ENCODE measurements around the gene TTL. TPM values are rescaled to one million over a fixed set of nuclear protein-coding genes. Genes with fewer than 3 reads are reported as not detected.
"Not testable (repeated sequence)": the region's sequence is repeated elsewhere in the genome, so short reads cannot be mapped to it uniquely, and the experiment has no call there.

TTL gene
- total RNA-seq, 4 donors from 2014 or later: 11.6 to 24.2 (median 21.4) TPM

GRCh38 chr2:112437405-112437831 is 44.5 kb upstream of the TTL start:
- H3K36me3 ChIP-seq; H3K27ac ChIP-seq; DNase-seq; intact Hi-C loops (cut with DNase I); H3K9me3 ChIP-seq; H3K4me3 ChIP-seq: not testable (repeated sequence)
- peaks cover 0 to 16% (median 0%) of the 10 kb centered on the region in 3 donors for H3K4me1 ChIP-seq
- peaks cover 0 to 14% (median 0%) of the 10 kb centered on the region in 4 donors for H3K27me3 ChIP-seq
- WGBS, 2 donors: 74% methylated on average over 7 of the region's 16 CpGs; no CpG with 5 or more reads in 1 of the 2 donors

- Histone ChIP-seq H3K27me3 (peaks cover 0 to 14% (median 0%) of the 10 kb centered on the region in 4 donors), H3K4me1 (peaks cover 0 to 12% (median 0%) of the 10 kb centered on the region in 3 donors)
- DNase-seq; H3K9me3 ChIP-seq; H3K36me3 ChIP-seq; intact Hi-C loops (cut with DNase I); H3K27ac ChIP-seq; H3K4me3 ChIP-seq: not testable (repeated sequence)
- WGBS, 2 donors: 69 to 71% methylated on average over 6 of the region's 6 CpGs
Observed at GRCh38 chr2:112438603-112439261, 43.2 kb upstream of the TTL start.

- H3K27ac ChIP-seq; H3K27me3 ChIP-seq; H3K9me3 ChIP-seq; DNase-seq; H3K36me3 ChIP-seq; H3K4me1 ChIP-seq; intact Hi-C loops (cut with DNase I); H3K4me3 ChIP-seq: not testable (repeated sequence)
- WGBS, 2 donors: 100% methylated on average over 1 of the region's 1 CpG; no CpG with 5 or more reads in 1 of the 2 donors
Observed at GRCh38 chr2:112444256-112444655, 37.7 kb upstream of the TTL start.

GRCh38 chr2:112449854-112450253 is 32.1 kb upstream of the TTL start:
- Histone ChIP-seq H3K9me3 (peaks cover 0 to 9% (median 0%) of the 10 kb centered on the region in 3 donors), H3K36me3 (no peaks in the 10 kb centered on the region), H3K27ac (no peak overlapping the region), H3K4me3 (no peak overlapping the region), H3K4me1 (no peaks in the 10 kb centered on the region), H3K27me3 (no peaks in the 10 kb centered on the region)
- no peak for DNase-seq
- intact Hi-C loops (cut with DNase I): no loop called here
- no peak for TF ChIP-seq CTCF (IDR thresholded peaks at IDR 0.05)
- no peak for TF ChIP-seq POLR2A (IDR thresholded peaks at IDR 0.05)
- WGBS, 2 donors: 89 to 90% methylated on average over 4 of the region's 4 CpGs

- H3K27me3 ChIP-seq: no peaks in the 10 kb centered on the region
- no peak for TF ChIP-seq CTCF (IDR thresholded peaks at IDR 0.05)
- TF ChIP-seq POLR2A (IDR thresholded peaks at IDR 0.05): no peak
- intact Hi-C loops (cut with DNase I): no loop called here
- WGBS, 2 donors: 54 to 82% methylated on average over 1 of the region's 1 CpG
- no peak overlapping the region for H3K27ac ChIP-seq
- H3K4me1 ChIP-seq: no peaks in the 10 kb centered on the region
- H3K9me3 ChIP-seq: peaks cover 0 to 9% (median 0%) of the 10 kb centered on the region in 3 donors
- no peaks in the 10 kb centered on the region for H3K36me3 ChIP-seq
- DNase-seq: no peak
- H3K4me3 ChIP-seq: no peak overlapping the region
Observed at GRCh38 chr2:112451317-112451716, 30.6 kb upstream of the TTL start.

- DNase-seq: no peak
- intact Hi-C loops (cut with DNase I): no loop called here
Observed at GRCh38 chr2:112454586-112454985, 27.4 kb upstream of the TTL start.

More at GRCh38 chr2:112454586-112454985, 27.4 kb upstream of the TTL start:
- Histone ChIP-seq H3K4me1 (no peaks in the 10 kb centered on the region), H3K27me3 (no peaks in the 10 kb centered on the region), H3K4me3 (no peak overlapping the region), H3K36me3 (no peaks in the 10 kb centered on the region), H3K27ac (no peak overlapping the region), H3K9me3 (peaks cover 0 to 9% (median 0%) of the 10 kb centered on the region in 3 donors)
- TF ChIP-seq CTCF (IDR thresholded peaks at IDR 0.05) (no peak), POLR2A (IDR thresholded peaks at IDR 0.05) (no peak)

All from esophagus squamous epithelium (tissue), 5 donors.